IPS-18c (cell line): ENCODE results near the gene IL21R.
"Not testable (repeated sequence)": the region's sequence is repeated elsewhere in the genome, so short reads cannot be mapped to it uniquely, and the experiment has no call there.

Source experiments
- H3K4me3 ChIP-seq: 2 replicates; pipeline ENCODE4 v1.7.0; 2013; ENCODE audit warnings: low read depth, mild to moderate bottlenecking, low read length, moderate library complexity; ENCODE audit not compliant: insufficient read depth
- H3K9me3 ChIP-seq: one replicate; pipeline ENCODE4 v1.6.1; 2013; ENCODE audit warnings: mild to moderate bottlenecking, low read length, moderate library complexity; ENCODE audit not compliant: control insufficient read depth, insufficient read depth

Gene IL21R

DNA sequence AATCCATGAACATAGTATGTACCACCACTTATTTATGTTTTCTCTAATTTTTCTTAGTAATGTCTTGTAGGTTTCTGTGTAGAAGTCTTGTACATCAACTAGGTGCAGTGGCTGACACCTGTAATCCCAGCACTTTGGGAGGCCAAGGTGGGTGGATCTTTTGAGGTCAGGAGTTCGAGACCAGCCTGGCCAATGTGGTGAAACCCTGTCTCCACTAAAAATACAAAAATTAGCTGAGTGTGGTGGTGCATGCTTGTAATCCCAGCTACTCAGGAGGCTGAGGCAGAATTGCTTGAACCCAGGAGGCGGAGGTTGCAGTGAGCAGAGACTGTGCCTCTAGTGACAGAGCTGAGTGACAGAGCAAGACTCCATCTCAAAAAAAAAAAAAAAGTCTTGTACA is 8.0 kb downstream of the IL21R start:
- not testable (repeated sequence) for H3K4me3 ChIP-seq, H3K9me3 ChIP-seq

DNA sequence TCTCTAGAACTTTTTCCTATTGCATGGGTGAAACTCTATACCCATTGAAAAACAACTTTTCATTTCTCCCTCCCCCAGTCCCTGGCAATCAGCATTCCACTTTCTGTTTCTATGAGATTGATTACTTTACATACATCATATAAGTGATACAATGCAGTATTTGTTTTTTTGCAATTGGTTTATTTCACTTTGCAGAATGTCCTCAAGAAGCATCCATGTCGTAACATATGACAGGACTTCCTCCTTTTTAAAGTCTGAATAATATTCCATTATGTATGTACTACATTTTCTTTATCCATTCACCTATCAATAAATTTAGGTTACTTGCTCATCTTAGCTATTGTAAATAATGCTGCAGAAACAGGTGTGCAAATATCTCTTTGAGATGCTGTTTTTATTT is 8.8 kb downstream of the IL21R start:
- peaks cover 2% of the 10 kb centered on the region for H3K9me3 ChIP-seq
- no peak overlapping the region for H3K4me3 ChIP-seq

DNA sequence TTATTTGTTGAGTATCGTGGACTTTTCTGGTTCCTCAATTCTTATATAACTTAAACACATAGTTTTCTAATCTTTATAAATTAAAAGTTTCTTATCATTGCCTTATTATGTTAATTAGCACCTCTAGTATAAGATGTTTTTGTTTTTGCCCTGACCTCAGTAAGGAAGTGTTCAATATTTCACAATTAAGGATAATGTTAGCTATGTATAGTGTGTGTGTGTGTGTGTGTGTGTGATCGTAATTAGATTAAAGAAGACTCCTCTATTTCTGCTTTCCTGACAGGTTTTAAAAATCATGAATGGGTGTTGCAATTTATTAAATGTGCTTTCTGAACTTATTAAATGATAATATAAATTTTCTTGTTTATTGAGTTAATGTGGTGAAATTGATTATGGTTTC is 12.0 kb downstream of the IL21R start:
- H3K4me3 ChIP-seq = no peak overlapping the region
- H3K9me3 ChIP-seq = peaks cover 2% of the 10 kb centered on the region

DNA sequence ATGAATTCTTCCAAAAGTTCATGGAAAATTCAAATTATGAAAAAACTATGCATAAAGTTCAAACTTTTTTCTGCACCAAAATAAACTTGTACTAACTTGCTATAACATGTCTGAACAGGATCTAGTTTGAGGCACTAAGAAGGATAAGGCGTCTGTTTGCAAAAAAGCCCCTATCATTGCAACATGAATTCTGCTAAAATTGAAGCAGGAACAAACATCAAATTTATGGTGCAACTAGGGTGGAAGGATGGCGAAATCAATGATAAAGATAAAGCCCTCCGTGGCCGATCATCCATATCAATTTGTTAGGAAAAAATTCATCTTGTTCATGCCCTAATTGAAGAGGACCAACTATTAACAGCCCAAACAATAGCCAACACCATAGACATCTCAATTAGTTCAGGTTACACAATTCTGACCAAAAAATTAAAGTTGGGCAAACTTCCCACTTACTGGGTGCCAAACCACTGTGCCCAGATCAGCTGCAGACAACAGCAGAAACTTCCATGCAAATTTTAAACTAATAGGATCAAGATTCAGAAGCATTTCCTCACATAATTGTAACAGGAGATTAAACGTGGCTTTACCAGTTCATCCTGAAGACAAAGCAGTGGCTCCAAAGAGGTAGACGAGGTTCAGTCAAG is 12.9 kb downstream of the IL21R start:
- H3K4me3 ChIP-seq = no peak overlapping the region

DNA sequence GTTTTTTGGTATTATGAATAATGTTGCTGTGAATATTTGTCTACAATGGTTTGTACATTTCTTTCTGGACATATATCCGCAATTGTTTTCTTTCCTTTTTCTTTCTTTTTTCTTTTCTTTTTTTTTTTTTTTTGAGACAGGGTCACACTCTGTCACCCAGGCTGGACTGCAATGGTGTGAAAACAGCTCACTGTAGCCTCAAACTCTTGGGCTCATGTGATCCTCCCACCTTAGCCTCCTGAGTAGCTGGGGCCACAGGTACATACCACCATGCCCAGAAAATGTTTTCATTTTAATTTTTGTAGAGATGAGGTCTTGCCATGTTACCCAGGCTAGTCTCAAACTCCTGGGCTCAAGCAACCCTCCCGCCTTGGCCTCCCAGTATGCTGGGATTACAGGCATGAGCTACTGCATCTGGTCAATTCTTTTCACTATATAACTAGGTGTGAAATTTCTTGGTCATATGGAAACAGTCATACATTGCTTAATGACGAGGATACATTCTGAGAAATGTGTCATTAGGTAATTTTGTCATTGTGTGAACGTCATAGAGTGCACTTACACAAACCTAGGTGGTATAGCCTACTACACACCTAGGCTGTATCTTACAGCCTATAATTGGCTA is 15.2 kb downstream of the IL21R start:
- Histone ChIP-seq H3K9me3 (no peaks in the 10 kb centered on the region), H3K4me3 (no peak overlapping the region)

More for the DNA sequence above, 12.9 kb downstream of the IL21R start:
- peaks cover 2% of the 10 kb centered on the region for H3K9me3 ChIP-seq

DNA sequence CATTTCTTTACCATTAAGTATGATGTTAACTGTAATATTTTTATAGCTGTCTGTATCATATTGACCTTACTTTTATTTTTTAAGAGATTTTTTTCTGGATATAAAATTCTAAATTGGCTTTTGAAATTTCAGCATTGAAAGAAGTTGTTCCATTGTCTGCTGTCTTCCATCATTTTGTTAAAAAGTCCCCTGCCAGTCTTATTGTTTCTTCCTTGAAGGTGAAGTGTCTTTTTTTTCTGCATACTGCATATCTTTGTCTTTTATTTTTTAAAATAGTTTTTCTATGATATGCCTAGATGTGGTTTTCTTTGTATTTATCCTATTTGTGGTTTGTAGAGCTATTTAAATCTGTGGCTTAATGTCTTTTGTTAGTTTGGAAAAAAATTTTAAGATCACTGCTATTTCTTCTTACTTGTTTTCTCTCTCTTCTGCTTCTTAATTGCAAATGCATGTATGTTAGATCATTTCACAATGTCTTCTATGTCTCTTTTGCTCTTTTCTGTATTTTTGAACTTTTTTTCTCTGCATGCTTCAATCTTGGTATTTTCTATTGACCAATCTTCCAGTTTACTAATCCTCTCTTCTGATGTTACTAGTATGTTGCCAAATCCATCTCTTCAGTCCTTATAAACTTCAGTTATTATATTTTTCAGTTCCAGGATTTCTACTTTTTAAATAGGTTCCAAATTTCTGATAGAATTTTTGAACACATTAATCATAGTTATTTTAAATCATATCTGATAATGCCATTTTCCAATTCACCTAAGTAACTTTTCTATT is 20.2 kb downstream of the IL21R start:
- Histone ChIP-seq H3K9me3 (no peaks in the 10 kb centered on the region), H3K4me3 (no peak overlapping the region)

DNA sequence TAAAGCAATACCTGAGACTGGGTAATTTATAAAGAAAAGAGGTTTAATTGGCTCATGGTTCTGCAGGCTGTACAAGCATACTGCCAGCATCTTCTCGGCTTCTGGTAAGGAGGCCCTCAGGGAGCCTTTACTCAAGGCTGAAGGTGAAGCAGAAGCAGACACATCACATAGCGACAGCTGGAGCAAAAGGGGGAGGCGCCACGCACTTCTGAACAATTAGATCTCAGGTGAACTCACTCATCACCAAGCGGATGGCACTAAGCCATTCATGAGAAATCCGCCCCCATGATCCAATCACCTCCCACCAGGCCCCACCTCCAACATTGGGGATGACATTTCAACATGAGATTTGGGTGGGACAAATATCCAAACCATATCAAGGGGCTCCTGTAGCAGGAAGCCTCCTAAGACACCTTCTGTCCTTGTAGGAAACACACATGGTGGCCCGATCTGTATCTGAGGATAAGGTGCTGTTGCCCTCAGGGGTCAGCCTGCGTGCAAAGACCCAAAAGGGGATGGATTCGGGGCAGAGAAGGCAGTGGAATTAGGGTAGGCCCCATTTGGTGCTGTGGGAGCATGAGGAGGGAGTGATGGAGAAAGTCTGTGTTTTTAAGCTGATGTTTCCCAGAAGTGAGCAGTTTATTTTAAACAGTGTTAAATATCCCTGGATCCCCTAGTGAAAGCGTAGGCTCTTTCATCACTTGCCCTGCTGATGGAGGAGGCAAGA is 23.0 kb downstream of the IL21R start:
- H3K4me3 ChIP-seq = no peak overlapping the region
- H3K9me3 ChIP-seq = no peaks in the 10 kb centered on the region

DNA sequence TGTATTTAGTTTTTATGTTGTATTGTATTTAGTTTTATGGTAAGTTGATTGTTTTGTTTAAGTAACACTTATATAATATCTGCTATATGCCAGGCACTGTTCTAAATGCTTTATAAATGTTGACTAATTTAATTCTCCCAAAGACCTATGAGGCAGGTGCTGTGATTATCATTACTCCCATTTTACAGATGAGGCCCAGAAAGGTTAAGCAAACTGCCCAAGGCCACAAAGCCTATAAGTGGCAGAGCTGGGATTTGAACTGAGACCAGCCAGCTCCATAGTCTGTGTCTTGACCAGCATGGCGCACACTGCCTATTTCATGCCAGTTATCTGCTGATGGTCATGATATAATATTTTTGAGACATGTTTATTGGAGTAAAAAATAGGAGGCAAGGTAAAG is 24.0 kb downstream of the IL21R start:
- H3K4me3 ChIP-seq = no peak overlapping the region
- no peaks in the 10 kb centered on the region for H3K9me3 ChIP-seq

DNA sequence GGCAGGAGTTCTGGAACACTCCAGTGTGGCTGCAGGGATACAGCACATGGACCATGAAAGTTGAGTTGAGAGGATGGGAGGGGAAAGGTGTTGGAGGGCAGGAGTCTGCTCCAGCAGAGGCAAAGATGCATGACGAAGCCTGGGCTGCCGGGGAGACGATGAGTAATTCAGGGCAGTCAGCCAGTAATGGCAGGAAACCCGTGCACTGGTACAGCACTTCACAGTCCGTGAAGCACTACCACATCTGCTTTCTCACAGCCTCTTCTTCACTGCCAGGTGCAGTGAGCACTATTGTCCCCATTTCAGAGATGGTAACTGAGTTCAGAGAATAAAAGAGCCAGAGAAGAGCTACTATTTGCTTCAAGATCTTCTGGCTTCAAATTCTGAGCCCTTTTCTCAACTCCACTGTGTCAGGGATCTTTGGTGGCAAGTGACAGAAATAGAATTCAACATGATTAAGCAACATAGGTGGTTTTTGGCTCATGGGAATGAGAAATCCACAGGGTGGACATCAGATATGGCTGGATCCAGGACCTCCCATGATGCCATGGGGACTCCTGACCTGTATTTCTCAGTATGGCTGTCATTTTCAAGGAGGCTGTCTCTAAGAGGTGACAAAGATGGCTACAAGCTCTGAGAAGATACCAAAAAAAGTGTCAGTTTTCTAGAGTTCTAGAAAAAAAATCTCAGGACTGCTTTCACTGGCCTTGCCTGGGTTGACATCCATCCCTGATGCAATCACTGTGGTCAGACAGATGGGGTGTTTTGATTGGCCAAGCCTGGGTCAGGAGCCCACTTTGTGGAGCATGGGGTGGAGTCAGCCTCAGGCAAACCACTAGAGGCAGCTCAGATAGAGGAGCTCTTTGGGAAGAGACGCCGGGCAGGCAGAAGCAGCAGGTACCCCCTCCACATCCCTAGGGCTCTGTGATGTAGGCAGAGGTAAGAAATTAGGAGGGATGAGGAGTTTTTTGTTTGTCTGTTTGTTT is 24.7 kb downstream of the IL21R start:
- H3K9me3 ChIP-seq = no peaks in the 10 kb centered on the region
- no peak overlapping the region for H3K4me3 ChIP-seq

DNA sequence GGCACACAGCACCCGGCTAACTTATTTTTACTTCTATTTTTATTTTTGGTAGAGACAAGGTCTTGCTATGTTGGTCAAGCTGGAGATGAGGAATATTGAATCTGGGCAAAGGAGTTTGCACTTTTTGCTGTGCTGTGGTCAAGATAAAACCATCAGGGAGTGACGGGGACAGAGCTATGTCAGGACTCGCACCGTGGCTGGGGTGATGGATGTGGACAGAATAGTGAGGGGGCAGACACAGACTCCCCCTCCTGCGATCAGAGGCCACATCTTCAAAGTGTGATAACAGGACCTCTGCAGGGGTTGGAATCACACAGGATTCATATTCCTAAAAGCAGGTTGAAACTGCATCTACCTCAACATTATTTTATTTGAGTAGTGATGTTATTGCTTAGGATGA is 25.6 kb downstream of the IL21R start:
- H3K4me3 ChIP-seq = no peak overlapping the region
- H3K9me3 ChIP-seq = no peaks in the 10 kb centered on the region

DNA sequence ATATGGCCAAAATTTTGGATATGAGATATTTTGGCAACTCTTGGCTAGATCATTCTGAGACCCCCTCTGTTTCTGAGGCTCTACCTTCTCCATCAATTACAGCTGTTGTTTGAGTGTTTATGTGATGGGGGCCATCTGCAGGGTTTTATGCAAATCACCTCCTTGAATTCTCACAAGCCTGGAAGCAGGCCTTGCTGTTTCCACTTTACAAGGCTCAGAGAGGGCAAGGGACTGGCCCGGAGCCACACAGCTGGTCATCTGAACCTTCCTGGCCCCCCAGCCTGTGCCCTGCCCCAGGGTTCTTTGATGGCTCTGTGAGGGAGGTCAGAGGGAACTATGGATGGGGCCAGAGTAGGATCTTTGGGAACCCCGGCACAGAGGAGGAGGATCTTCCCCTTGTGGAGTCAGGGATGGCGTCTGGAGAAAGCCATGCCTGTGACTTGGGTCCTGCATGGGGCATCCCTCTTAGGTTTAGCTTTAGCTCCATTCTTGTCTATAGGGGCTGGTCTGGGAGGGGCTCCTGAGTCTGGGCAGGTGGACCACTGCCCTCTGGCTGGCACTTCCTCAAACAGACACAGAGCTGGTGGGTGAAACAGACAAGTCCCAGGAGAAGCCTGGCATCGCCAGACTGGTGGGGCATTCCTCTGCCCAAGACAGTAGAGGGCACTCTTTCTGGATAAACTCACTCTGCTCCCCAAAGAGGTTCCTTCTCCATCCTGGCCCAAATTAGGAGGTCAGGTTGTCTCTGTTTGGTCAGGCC is 26.2 kb downstream of the IL21R start:
- Histone ChIP-seq H3K9me3 (no peaks in the 10 kb centered on the region), H3K4me3 (no peak overlapping the region)

DNA sequence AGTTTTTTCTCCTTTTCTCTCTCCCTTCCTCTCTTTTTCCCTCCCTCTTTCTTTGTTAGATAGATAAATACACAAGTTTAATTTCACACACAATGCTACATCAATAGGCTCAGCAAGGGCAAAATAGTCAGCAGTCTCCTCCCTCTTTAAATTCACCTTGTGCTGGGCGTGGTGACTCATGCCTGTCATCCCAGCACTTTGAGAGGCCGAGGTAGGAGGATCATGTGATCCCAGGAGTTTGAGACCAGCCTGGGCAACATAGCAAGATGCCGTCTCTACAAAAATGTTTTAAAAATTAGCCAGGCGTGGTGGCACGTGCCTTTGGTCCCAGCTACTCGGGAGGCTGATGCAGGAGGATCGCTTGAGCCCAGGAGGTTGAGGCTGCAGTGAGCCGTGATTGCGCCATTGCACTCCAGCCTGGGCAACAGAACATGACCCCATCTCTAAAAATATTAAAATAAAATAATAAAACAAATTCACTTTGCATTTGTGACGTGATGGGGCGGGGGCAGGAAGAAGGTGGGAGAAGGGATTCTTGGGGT is 27.4 kb downstream of the IL21R start:
- Histone ChIP-seq H3K4me3 (no peak overlapping the region), H3K9me3 (no peaks in the 10 kb centered on the region)

DNA sequence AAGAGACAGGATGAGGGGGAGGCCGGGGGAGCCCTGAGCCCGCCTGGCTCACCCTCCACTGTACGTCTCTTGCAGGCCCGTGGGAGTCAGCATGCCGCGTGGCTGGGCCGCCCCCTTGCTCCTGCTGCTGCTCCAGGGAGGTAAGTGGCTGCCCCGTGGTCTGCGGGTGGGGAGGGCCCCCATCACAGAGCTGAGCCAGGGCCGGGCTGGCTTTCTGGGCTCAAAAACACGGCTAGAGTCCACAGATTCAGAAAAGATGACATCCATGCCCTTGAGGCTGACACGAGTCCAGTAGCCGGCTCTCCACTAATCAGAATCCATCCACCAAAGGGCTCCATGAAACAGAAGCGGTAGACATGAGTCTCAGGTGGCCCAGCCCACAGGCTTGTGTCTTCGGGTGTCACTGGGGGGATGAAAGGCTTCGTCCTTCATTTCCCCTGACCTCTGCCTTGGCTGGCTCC is 28.0 kb downstream of the IL21R start:
- Histone ChIP-seq H3K4me3 (no peak overlapping the region), H3K9me3 (no peaks in the 10 kb centered on the region)

DNA sequence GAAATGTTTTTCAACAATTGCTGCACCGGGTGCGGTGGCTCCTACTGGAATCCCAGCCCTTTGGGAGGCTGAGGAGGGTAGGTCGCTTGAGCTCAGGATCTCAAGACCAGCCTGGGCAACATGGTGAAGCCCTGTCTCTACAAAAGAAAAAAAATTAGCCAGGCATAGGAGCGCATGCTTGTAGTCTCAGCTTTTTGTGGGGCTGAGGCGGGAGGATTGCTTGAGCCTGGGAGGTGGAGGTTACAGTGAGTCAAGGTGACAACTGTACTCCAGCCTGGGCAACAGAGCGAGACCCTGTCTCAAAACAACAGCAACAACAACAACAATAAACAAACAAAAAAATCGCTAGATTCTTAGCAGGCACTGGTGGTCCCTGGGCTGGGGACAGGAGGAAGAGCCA is 28.5 kb downstream of the IL21R start:
- Histone ChIP-seq H3K4me3 (no peak overlapping the region), H3K9me3 (no peaks in the 10 kb centered on the region)

DNA sequence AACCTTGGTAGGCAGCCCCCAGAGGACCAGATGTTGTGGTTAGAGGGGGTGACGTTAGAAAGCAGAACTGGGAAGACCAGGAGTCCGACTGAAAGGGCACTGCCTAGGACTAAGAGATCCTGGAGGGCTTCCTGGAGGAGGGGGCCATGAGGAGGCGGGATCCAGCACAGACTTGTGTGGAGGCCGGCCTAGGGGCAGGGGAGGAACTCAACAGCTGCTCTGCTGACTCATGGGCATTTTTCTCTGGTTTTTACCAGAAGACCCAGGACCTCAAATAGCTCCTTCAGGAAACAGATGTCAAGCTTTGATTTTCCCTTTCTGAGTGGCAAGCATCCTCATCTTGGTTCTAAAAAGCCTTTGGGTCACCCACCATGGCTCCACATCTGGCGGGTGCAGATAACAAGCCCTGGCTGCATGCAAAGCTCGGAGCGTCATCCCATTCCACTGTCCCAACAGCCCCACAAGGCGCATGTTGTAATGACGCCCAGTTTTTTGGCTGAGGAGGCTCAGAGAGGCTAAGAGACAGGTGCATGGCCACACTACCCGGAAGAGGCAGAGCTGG is 29.0 kb downstream of the IL21R start:
- Histone ChIP-seq H3K9me3 (no peaks in the 10 kb centered on the region), H3K4me3 (no peak overlapping the region)
